Measurements from ENCODE around the gene SLC43A1.

Gene SLC43A1

GRCh38 chr11:57516061-57516443 lies 550 bp upstream of the SLC43A1 start:
- no peak for ATAC-seq
- TF ChIP-seq ZFP3 (CRISPR knock-in tag; IDR thresholded peaks at IDR 0.05) = no peak
- no peak for TF ChIP-seq OSR1 (CRISPR knock-in tag; IDR thresholded peaks at IDR 0.05)
- no peak for TF ChIP-seq ESRRG (CRISPR knock-in tag; IDR thresholded peaks at IDR 0.05)
- no peak for TF ChIP-seq PATZ1 (CRISPR knock-in tag; IDR thresholded peaks at IDR 0.05; ENCODE audit: borderline replicate concordance)
- TF ChIP-seq ZC3H10 (CRISPR knock-in tag; IDR thresholded peaks at IDR 0.05) = no peak
- no peak for TF ChIP-seq ZNF70 (CRISPR knock-in tag; IDR thresholded peaks at IDR 0.05)
- TF ChIP-seq GLIS3 (CRISPR knock-in tag; IDR thresholded peaks at IDR 0.05) = no peak
- no peak for TF ChIP-seq CREB5 (CRISPR knock-in tag; IDR thresholded peaks at IDR 0.05; ENCODE audit: low read depth)
- no peak for TF ChIP-seq ISL1 (CRISPR knock-in tag; IDR thresholded peaks at IDR 0.05)
- no peak for TF ChIP-seq BACH2 (CRISPR knock-in tag; IDR thresholded peaks at IDR 0.05; ENCODE audit: borderline replicate concordance)
- TF ChIP-seq TOX (CRISPR knock-in tag; IDR thresholded peaks at IDR 0.05; ENCODE audit: borderline replicate concordance) = no peak
- TF ChIP-seq PPARA (CRISPR knock-in tag; IDR thresholded peaks at IDR 0.05; ENCODE audit: borderline replicate concordance) = no peak
- TF ChIP-seq CSRNP3 (CRISPR knock-in tag; IDR thresholded peaks at IDR 0.05) = no peak
- TF ChIP-seq TSHZ2 (CRISPR knock-in tag; IDR thresholded peaks at IDR 0.05) = no peak

GRCh38 chr11:57514538-57515331 lies 767 bp downstream of the SLC43A1 start:
- no peak for TF ChIP-seq ZC3H10 (CRISPR knock-in tag; IDR thresholded peaks at IDR 0.05)
- no peak for TF ChIP-seq ZNF565 (CRISPR knock-in tag; conservative IDR thresholded peaks at IDR 0.05; ENCODE audit: low read depth)
- no peak for TF ChIP-seq TOX (CRISPR knock-in tag; IDR thresholded peaks at IDR 0.05; ENCODE audit: borderline replicate concordance)
- peak; percentile 68; the same call in 1 of the 2 replicates for TF ChIP-seq PATZ1 (CRISPR knock-in tag; IDR thresholded peaks at IDR 0.05; ENCODE audit: borderline replicate concordance)
- peak; percentile 62 for ATAC-seq

- TF ChIP-seq ZFP3 (CRISPR knock-in tag; IDR thresholded peaks at IDR 0.05) = no peak
- TF ChIP-seq ZNF70 (CRISPR knock-in tag; IDR thresholded peaks at IDR 0.05) = no peak
- no peak for TF ChIP-seq ISL1 (CRISPR knock-in tag; IDR thresholded peaks at IDR 0.05)
- peak; percentile 8 for ATAC-seq
Measured at GRCh38 chr11:57513911-57514537, 1.5 kb downstream of the SLC43A1 start.

- no peak for ATAC-seq
- TF ChIP-seq ESRRG (CRISPR knock-in tag; IDR thresholded peaks at IDR 0.05) = no peak
- TF ChIP-seq CSDC2 (CRISPR knock-in tag; IDR thresholded peaks at IDR 0.05) = no peak
- no peak for TF ChIP-seq ZFP30 (CRISPR knock-in tag; IDR thresholded peaks at IDR 0.05)
- TF ChIP-seq ZNF8 (CRISPR knock-in tag; IDR thresholded peaks at IDR 0.05) = no peak
- no peak for TF ChIP-seq OSR1 (CRISPR knock-in tag; IDR thresholded peaks at IDR 0.05)
- TF ChIP-seq POU6F1 (CRISPR knock-in tag; IDR thresholded peaks at IDR 0.05; ENCODE audit: borderline replicate concordance, low read depth) = no peak
- TF ChIP-seq TSHZ2 (CRISPR knock-in tag; IDR thresholded peaks at IDR 0.05) = no peak
Measured at GRCh38 chr11:57513452-57513795, 2.1 kb downstream of the SLC43A1 start.
